Umbilical cord (tissue), 2 donors: ENCODE measurements around the gene CPA4. TPM values are rescaled to one million over a fixed set of nuclear protein-coding genes. Genes with fewer than 3 reads are reported as not detected.
"Not testable (repeated sequence)": the region's sequence is repeated elsewhere in the genome, so short reads cannot be mapped to it uniquely, and the experiment has no call there.

Experiments used
- DNase-seq: peaks from one replicate; pipeline ENCODE4 v3.0.0-alpha.2; 2015; ENCODE audit warnings: low spot score
- total RNA-seq: library from RNA; depleted of rRNA; stranded (reverse); fragments of >200 nt; gene quantifications from one replicate; pipeline ENCODE4 v1.2.3, GENCODE V29; 2014; ENCODE audit warnings: low replicate concordance; ENCODE audit not compliant: insufficient read depth

The CPA4 gene, protein sequence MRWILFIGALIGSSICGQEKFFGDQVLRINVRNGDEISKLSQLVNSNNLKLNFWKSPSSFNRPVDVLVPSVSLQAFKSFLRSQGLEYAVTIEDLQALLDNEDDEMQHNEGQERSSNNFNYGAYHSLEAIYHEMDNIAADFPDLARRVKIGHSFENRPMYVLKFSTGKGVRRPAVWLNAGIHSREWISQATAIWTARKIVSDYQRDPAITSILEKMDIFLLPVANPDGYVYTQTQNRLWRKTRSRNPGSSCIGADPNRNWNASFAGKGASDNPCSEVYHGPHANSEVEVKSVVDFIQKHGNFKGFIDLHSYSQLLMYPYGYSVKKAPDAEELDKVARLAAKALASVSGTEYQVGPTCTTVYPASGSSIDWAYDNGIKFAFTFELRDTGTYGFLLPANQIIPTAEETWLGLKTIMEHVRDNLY
- 32.7 TPM for total RNA-seq

DNA sequence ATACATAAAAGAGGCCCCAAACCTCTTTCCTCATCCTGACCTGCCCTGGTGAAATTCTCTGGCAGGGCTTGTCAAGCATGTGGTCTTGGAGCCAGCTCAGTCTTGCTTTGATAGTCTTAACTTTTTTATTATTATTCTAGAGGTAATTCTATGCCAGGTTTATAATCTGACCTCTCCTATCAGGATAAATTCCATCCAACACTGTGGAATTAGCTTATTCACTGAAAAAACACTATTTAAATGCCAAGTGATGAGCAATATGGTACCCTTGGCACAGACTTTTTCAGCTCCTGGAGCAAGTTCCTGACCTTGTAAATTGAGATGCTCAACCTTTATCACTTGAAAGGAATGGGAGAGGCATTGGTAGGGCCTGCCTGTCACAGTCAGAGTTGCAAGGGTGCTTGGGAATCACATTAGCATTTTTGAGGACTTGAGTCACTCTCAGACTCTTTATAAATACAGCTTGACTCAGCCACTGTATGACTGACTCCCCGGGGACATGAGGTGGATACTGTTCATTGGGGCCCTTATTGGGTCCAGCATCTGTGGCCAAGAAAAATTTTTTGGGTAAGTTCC is at the start of gene CPA4:
CPA4 (plus strand) TSS at position 480 of the 576 bp plus-strand sequence; CDS start at position 500, 20 bp downstream.
- DNase-seq = peak; percentile 66

DNA sequence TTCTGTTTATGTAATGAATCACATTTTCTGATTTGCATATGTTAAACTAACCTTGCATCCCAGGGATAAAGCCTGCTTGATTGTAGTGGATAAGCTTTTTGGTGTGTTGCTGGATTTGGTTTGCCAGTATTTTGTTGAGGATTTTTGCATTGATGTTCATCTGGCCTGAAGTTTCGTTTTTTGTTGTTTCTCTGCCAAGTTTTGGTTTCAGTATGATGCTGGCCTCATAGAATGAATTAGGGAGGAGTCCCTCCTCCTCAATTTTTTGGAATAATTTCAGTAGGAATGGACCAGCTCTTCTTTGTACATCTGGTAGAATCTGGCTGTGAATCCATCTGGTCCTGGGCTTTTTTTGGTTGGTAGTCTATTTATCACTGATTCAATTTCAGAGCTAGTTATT is 49.5 kb upstream of the CPA4 start:
- DNase-seq = not testable (repeated sequence)

DNA sequence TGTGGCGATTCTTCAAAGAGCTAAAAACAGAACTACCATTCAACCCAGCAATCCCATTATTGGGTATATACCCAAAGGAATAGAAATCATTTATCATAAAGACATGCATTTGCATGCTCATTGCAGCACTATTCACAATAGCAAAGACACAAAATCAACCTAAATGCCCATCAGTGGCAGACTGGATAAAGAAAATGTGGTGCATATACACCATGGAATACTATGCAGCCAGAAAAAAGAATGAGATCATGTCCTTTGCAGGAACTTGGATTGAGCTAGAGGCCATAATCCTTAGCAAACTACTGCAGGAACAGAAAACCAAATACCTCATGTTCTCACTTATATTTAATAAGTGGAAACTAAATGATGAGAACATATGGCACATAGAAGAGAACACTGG is 46.5 kb upstream of the CPA4 start:
- not testable (repeated sequence) for DNase-seq

DNA sequence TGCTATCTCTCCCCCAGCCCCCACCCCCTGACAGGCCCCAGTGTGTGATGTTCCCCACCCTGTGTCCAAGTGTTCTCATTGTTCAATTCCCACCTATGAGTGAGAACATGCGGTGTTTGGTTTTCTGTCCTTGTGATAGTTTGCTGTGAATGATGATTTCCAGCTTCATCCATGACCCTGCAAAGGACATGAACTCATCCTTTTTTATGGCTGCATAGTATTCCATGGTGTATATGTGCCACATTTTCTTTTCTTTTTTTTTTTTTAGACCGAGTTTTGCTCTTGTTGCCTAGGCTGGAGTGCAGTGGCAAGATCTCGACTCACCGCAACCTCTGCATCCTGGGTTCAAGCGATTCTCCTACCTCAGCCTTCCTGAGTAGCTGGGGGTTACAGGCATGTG is 44.1 kb upstream of the CPA4 start:
- DNase-seq = not testable (repeated sequence)

DNA sequence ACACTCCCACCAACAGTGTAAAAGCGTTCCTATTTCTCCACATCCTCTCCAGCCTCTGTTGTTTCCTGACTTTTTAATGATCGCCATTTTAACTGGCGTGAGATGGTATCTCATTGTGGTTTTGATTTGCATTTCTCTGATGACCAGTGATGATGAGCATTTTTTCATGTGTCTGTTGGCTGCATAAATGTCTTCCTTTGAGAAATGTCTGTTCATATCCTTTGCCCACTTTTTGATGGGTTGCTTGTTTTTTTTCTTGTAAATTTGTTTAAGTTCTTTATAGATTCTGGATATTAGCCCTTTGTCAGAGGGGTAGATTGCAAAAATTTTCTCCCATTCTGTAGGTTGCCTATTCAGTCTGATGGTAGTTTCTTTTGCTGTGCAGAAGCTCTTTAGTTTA is 43.3 kb upstream of the CPA4 start:
- DNase-seq = not testable (repeated sequence)

DNA sequence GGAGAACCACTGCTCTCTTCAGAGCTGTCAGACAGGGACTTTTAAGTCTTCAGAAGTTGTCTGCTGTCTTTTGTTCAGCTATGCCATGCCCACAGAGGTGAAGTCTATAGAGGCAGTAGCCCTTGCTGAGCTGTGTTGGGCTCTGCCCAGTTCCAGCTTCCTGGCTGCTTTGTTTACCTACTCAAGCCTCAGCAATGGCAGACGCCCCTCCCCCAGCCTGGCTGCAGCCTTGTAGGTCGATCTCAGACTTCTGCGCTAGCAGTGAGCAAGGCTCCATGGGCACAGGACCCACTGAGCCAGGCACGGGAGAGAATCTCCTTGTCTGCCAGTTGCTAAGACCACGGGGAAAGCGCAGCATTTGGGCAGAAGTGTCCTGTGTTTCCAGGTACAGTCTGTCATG is 38.4 kb upstream of the CPA4 start:
- no peak for DNase-seq

DNA sequence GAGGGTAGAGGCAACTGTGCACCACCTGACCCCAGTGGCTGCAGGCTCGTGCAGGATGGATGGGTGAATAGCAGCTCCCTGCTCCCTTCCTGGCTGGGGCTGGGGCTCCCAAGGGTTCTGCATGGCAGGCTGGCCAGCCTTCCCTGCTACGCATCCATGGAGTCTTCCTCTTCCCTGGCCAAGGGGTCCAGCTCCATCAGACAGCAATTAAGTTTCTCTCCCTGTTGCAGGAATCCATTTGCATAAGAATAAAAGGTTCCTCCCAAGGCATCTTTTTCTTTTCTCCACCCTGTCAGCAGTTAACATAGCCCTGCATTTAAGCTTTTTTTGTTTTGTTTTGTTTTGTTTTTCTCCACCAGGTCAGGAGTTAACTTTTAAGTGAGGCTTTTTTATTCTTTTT is 36.3 kb upstream of the CPA4 start:
- DNase-seq = no peak

DNA sequence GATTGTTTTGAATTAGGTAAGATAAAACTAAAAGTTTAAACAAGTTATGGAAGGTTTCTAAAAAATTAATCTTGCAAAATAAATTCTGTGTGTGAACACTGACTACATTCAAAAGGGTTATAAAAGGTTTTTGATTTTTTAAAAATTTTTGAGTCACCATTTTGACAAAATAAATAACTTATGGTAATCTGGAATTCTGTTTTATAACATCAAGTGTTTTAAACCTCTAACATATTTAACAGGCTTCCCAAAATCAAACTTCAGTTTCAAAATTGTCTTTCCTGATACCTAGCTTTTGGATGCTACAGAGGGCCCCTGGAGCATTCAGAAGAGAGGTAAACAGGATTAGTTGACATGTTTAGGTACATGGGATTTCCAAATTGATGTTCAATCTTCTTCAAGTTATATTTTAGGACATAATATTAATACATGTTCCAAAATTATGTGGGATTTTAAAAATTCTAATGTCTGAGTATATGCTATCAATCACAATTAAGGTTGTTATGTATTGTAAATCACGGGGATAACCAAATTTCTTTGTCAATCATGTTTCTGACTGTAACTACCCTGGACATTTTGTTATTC is 34.4 kb upstream of the CPA4 start:
- no peak for DNase-seq

DNA sequence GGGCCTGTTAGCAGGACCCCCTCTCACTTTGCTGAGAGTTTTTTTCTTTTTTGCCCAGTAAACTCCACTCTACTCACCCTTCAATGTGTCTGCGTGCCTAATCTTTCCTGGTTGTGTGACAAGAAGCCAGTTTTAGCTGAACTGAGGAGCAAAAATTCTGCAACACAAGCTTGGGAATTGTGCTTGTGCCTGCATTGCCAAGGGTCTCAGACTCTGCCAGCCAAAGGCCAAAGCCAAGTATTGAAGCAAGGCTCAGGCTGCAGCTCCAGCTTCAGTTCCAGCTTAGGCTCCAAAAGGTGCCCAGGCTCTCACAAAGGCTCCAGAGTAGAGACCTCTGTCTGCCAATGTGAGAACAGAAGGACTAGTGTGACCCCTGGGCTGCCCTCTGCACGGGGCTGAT is 30.5 kb upstream of the CPA4 start:
- no peak for DNase-seq

DNA sequence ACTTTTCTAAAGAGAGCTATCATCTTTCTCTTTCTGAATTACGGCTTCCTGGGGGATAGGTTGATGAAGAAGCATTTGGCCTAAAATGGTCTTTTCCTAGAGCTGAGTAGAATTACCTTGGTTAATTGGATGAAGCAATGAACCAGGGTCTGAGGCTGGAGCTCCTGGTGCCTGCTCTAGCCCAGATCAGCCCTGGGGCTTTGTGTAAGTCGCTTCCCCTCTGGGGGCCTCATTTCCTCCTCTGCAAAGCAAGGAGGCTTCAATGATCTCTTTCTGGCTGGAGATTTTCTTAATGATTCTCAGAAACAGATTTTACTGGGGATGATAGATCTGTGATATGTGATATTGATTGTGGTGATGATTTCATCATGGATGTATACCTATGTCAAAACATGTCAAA is 29.8 kb upstream of the CPA4 start:
- peak; percentile 60 for DNase-seq

DNA sequence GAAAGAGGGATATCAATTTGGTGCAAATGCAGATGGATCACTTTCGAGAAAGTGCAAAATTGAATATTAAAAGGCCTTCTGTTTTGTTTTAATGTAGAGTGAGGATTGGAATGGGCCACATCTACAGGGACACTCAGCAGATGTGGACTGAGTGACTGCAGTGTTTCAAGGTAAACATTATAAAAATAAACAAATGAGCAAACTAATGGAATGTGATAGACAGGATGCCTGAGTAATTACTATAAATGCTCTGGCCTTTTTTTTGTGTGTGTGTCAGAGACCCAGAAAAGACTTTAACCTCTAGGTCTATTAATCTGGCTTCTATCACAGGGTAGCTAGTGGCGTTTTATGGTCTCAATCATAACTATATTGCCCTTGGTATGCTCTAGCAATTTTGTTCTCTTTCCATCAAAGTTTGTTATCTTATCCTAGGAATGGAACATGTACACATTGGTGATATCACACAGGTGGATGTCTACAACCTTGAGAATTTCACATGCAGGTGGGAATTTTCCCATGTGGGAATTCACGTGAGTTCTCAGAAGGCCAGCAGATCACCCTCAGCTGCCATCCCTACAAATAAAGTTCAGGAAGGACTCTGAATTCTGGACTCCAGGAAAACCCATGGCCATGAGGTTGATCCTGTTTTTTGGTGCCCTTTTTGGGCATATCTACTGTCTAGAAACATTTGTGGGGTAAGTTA is 26.6 kb upstream of the CPA4 start, which contains the start of gene CPA2:
CPA2 (plus strand) TSS at position 606 of the 703 bp plus-strand sequence; CDS start at position 625, 19 bp downstream.
- no peak for DNase-seq

DNA sequence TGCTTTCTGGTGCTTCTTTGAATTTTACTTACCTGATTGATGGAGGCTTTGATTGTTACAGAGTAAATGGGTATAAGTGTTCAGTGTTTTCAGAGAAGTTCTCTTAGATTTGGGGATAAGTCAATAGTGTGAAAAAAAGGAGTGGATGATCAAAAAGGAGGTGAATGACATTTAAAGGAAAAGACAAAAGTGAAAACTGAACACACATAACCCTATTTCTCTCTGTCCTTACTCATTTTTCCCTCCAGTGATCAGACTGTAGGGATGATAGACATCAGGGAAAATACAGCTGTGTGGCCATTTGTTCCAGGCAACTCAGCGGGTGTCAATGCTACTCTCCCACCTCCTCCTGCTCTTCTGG is 26.0 kb upstream of the CPA4 start:
- DNase-seq = no peak

DNA sequence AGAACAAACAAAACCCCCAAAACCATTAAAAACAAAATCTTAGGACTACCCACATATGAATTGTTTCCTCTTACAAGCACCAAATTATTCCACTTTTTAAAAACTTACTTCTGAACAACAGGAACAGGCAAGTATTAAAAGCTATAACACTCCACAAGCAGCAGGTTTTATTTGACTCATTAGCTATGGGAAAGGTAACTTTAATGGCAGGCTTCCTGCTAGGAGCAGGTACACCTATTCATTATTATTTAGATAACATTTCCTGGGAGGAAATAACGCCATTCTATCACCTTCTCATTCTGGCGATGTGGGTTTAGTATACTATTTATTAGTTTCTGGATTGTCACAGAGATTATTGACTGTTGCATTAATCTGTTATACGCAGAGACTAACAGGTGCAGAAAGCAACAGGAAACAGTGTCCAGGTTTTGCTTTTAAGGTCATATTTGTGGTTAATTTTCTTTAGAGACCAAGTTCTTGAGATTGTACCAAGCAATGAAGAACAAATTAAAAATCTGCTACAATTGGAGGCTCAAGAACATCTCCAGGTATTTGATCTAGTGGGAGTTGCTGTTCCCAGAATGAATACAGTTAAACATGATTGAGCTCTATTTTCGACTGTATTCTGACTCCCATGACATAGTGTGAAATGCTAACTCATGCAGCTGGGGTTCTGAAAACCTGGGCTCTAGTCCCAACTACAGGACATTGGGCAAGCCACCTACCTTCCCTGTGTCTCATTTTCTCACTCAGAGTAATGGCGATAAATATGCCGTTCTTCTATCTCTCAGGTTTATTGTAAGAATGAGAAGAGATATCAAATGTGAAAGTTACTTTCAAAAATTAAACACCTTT is 24.3 kb upstream of the CPA4 start:
- DNase-seq = no peak

DNA sequence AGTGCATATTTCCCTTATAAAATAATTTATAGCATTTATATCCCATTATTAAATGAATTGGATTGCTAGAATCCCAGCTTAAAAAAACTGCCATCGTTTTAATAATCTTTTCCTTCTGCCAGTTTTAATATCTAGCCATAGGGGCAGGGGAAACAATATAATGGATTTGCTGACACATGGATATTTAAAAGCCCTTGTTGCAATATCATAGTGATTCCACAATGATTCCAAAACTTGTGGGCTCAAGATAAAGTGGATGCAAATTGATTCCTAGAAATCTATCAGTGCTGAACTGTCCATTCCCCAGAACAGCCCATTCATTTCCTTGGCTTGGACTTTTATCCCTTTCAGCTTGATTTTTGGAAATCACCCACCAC is 23.7 kb upstream of the CPA4 start:
- DNase-seq = no peak

DNA sequence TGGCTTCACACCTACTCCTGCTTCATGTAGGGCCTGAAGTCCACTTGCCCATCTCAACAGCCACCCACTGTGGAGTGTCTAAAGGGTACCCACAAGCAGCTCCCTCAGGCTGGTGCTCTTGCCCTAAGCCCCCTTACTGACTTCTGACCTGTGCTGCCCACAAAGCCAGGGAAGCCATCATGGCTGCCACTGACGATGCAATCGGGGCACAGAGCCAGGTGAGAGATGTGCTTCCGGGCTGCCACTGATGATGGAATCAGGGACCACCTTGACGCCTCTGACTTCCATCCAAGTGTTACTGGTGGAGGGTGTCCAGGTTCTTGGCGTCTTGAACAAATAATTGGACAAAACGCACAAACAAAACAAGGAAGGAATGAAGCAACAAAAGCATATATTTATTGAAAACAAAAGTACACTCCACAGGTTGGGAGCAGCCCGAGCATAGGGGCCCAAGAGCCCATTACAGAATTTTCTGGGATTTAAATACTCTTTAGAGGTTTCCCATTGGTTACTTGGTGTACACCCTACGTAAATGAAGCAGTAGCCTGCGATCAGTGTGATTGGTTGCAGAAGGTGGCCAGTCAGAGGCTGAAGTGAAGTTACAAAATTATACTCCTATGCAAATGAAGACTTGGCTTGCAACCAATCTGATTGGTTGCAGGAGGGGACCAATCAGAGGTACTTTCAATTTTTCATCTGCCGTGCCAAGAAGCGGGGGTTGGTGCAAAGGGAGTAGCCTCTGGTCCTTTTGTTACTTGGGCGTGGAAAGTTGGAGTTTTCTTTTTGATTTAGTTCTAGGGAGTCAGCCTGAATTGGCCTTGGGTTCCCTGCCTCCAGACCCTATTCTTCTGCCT is 21.8 kb upstream of the CPA4 start:
- no peak for DNase-seq

DNA sequence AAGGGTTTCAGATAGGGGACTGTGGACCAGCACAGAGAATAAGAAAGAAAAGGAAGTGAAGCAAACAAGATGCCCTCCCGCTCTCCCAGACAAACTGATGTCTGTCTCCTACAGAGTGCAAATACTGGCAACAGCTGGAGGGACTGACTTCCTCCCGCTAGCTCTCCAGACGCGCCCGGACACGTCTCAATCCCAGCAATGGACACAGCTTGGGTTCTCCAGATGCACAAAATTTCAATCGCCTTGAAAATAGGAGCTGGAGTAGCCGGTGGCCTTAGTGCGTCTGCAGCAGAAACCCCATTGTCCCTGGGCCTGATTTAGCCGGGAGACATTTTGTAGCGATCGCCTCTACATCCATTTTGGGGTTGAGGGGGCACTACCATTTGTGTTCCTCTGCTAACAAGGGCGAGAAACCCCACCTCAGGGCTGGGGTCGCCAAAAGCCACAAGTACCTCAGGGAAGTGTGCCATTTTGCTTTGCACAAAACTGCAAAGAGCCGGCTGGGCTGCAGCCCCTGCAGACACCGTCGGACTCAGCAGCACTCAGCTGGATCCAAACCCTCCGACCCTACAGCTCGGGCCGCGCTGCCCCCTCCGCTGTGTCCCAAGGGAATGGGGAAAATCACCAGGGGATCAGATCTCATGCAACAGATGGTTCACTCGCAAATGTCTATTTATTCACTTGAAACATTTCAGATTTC is 20.4 kb upstream of the CPA4 start:
- DNase-seq = peak; percentile 64

DNA sequence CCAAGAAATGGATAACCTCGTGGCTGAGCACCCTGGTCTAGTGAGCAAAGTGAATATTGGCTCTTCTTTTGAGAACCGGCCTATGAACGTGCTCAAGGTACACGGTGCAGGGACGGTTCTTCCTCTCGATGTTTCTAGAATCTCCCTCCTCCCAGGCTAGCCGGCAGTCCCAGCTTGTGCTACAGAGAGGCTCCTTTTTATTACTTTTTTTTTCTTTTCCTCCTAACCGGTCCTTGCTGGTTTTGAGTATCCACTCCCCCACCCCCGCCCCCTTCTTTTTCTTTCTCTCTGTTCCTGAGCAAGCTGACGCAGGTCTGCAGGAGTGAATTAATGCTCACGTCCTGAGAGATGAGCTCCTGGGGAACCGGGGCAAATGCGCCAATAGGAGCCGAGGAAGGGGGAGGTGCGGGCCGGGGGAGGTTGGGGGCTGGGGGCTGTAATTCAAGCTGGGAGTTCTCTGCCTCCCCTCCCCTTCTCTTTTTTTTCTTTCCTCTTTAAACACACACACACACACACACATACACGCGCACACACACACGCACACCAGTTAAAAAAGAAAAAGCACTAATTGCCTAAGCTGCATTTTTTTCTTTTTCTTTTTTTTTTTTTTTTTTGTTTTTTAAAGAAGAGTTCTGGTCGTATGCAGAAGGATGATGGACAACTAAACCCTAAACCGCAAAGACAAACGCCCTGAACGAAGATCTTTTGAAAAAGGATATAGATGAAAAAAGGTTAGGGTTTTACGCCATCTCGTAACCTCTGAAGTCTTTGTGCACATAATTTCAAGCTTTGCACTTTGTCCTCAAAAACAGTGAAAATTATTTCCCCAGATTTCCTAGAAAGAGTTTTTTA is 19.7 kb upstream of the CPA4 start:
- DNase-seq = peak; percentile 99

DNA sequence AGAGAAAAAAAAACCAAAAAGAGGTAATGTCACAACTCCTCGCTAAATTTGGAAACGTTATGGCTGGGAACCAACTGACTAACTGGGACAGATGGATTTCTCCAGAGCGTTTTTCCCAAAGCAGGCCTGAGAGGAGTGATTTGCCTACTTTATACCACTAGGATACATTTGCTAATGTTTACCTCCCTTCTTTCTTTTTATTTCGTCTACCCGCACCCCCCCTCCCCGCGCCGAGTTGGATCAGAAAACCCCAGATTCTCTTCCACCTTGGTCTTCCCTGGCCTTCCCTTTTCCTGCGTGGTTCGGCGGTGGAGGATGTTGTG is 19.1 kb upstream of the CPA4 start:
- peak; percentile 87 for DNase-seq

DNA sequence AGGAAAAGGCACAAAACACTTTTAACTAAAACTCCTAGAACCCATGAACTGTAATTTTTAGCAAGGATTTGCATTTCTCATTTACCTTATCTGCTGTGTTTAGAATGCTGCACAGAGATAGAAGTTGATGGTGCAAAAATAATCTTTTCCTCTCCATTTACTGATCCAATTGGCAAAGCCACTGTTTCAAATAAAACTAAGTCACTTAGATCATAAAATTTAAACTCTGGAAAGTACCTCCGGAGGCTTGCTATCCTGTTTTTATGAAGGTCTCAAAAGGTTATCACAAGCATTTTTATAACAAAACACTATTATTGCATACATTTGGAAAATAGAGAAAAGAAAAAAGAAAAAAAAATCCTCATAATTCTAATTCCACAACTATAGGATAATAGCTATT is 18.7 kb upstream of the CPA4 start:
- DNase-seq = peak; percentile 63
